SU-DHL-6 (cell line): ENCODE results near the gene MED4.

Source experiments
- H2AFZ ChIP-seq: fragments of 200-600 bp; sonication (generic); 2 replicates; pipeline ENCODE4 v1.6.1; 2014; ENCODE audit warnings: low read depth, mild to moderate bottlenecking, moderate library complexity, mixed read lengths, antibody characterized with exemption, low read length; ENCODE audit not compliant: severe bottlenecking
- H3F3A ChIP-seq: fragments of 200-600 bp; shearing (Covaris generic); 2 replicates; pipeline ENCODE4 v1.6.0; 2016; ENCODE audit warnings: antibody characterized with exemption, mild to moderate bottlenecking; ENCODE audit not compliant: insufficient read depth
- H3K27ac ChIP-seq: fragments of 200-600 bp; sonication (generic); 2 replicates; pipeline ENCODE4 v1.5.1; 2016; ENCODE audit warnings: low read depth, mild to moderate bottlenecking, low read length, moderate library complexity, mixed read lengths
- H3K27me3 ChIP-seq: fragments of 200-600 bp; sonication (generic), shearing (Covaris generic); 2 replicates; pipeline ENCODE4 v1.6.0; 2014; ENCODE audit warnings: mild to moderate bottlenecking, low read length
- H3K36me3 ChIP-seq: fragments of 200-600 bp; sonication (generic); 2 replicates; pipeline ENCODE4 v1.6.1; 2014; ENCODE audit warnings: mild to moderate bottlenecking, low read length, mixed read lengths
- H3K4me2 ChIP-seq: fragments of 300-600, 200-600 bp; shearing (Covaris generic), sonication (generic); 2 replicates; pipeline ENCODE4 v1.6.0; 2014; ENCODE audit warnings: low read length, low read depth, mild to moderate bottlenecking; ENCODE audit not compliant: poor library complexity, severe bottlenecking
- H3K4me3 ChIP-seq: fragments of 200-600 bp; sonication (generic); 2 replicates; pipeline ENCODE4 v1.5.1; 2014; ENCODE audit warnings: antibody characterized with exemption, low read length, mild to moderate bottlenecking, mixed read lengths; ENCODE audit not compliant: insufficient read depth, poor library complexity, severe bottlenecking
- H3K79me2 ChIP-seq: fragments of 200-600 bp; sonication (generic); 2 replicates; pipeline ENCODE4 v1.6.1; 2014; ENCODE audit warnings: mild to moderate bottlenecking, low read length, moderate library complexity; ENCODE audit not compliant: insufficient read depth
- H3K9ac ChIP-seq: fragments of 200-600 bp; sonication (generic); 2 replicates; pipeline ENCODE4 v1.7.0; 2014; ENCODE audit warnings: mild to moderate bottlenecking, low read length
- H3K9me2 ChIP-seq: fragments of 200-600 bp; sonication (generic); replicated peaks from 2 replicates; pipeline ENCODE4 v1.6.1; 2014; ENCODE audit warnings: low read length; ENCODE audit not compliant: insufficient read depth
- H3K9me3 ChIP-seq: fragments of 200-600 bp; sonication (generic); 2 replicates; pipeline ENCODE4 v1.6.1; 2014; ENCODE audit warnings: low read length, mixed read lengths; ENCODE audit not compliant: insufficient read depth
- H4K20me1 ChIP-seq: fragments of 200-600 bp; sonication (generic); 2 replicates; pipeline ENCODE4 v1.6.1; 2014; ENCODE audit warnings: low read depth, mild to moderate bottlenecking, antibody characterized with exemption, low read length, moderate library complexity, mixed read lengths
- CTCF ChIP-seq: fragments of 200-600 bp; sonication (generic); IDR thresholded peaks from one replicate; pipeline ENCODE4 v1.5.1; 2017; ENCODE audit warnings: antibody characterized with exemption, mild to moderate bottlenecking, low read length, moderate library complexity; ENCODE audit not compliant: insufficient read depth, poor library complexity, severe bottlenecking
- EZH2phosphoT487 ChIP-seq: fragments of 200-600 bp; sonication (generic), shearing (Covaris generic); conservative IDR thresholded peaks from 2 replicates; pipeline ENCODE4 v1.6.1; 2018; ENCODE audit warnings: mild to moderate bottlenecking, antibody characterized with exemption, low read length, moderate library complexity, mixed read lengths

The MED4 gene

GRCh38 chr13:48069573-48069972, 25.3 kb downstream of the MED4 start:
- TF ChIP-seq EZH2phosphoT487 (no peak), CTCF (no peak)
- H3K9ac ChIP-seq: no peak overlapping the region
- H3K4me3 ChIP-seq: no peak overlapping the region
- no peak overlapping the region for H2AFZ ChIP-seq
- H3K36me3 ChIP-seq: peaks cover 60% of the 10 kb centered on the region
- peaks cover 22% of the 10 kb centered on the region; the same call in 1 of the 2 replicates for H3K9me3 ChIP-seq
- no peaks in the 10 kb centered on the region for H4K20me1 ChIP-seq
- H3K27ac ChIP-seq: no peak overlapping the region
- H3K27me3 ChIP-seq: no peaks in the 10 kb centered on the region
- H3K4me2 ChIP-seq: no peak overlapping the region
- H3K9me2 ChIP-seq: no peaks in the 10 kb centered on the region
- no peaks in the 10 kb centered on the region; the same call in 1 of the 2 replicates for H3K79me2 ChIP-seq
- H3F3A ChIP-seq: no peaks in the 10 kb centered on the region

GRCh38 chr13:48068952-48069351, 26.0 kb downstream of the MED4 start:
- Histone ChIP-seq H3K36me3 (peaks cover 54% of the 10 kb centered on the region), H3K9me3 (peaks cover 22% of the 10 kb centered on the region; the same call in 1 of the 2 replicates)

GRCh38 chr13:48068036-48068435, 26.9 kb downstream of the MED4 start:
- H3K9ac ChIP-seq: no peak overlapping the region
- H3K36me3 ChIP-seq: peaks cover 45% of the 10 kb centered on the region
- H3K9me2 ChIP-seq: no peaks in the 10 kb centered on the region
- peaks cover 22% of the 10 kb centered on the region; the same call in 1 of the 2 replicates for H3K9me3 ChIP-seq
- no peak for TF ChIP-seq EZH2phosphoT487
- peak; percentile 16 for TF ChIP-seq CTCF
- no peaks in the 10 kb centered on the region for H4K20me1 ChIP-seq
- no peak overlapping the region for H2AFZ ChIP-seq
- no peaks in the 10 kb centered on the region; the same call in 1 of the 2 replicates for H3K79me2 ChIP-seq
- no peak overlapping the region for H3K4me2 ChIP-seq
- H3K4me3 ChIP-seq: no peak overlapping the region
- no peaks in the 10 kb centered on the region for H3K27me3 ChIP-seq
- H3F3A ChIP-seq: no peaks in the 10 kb centered on the region
- no peak overlapping the region for H3K27ac ChIP-seq

More at GRCh38 chr13:48068952-48069351, 26.0 kb downstream of the MED4 start:
- Histone ChIP-seq H3K9ac (no peak overlapping the region), H4K20me1 (no peaks in the 10 kb centered on the region), H3K79me2 (no peaks in the 10 kb centered on the region; the same call in 1 of the 2 replicates), H3K9me2 (no peaks in the 10 kb centered on the region), H2AFZ (no peak overlapping the region), H3F3A (no peaks in the 10 kb centered on the region), H3K4me2 (no peak overlapping the region), H3K4me3 (no peak overlapping the region), H3K27me3 (no peaks in the 10 kb centered on the region), H3K27ac (no peak overlapping the region)
- no peak for TF ChIP-seq EZH2phosphoT487
- no peak for TF ChIP-seq CTCF
